H9 (cell line): Measurements from ENCODE around the gene RAPGEF6. TPM values are rescaled to one million over a fixed set of nuclear protein-coding genes. Genes with fewer than 3 reads are reported as not detected.

Source experiments
- DNase-seq: peaks from one replicate; pipeline ENCODE4 v3.0.0-alpha.2; 2017
- H2AFZ ChIP-seq: one replicate; pipeline ENCODE4 v1.6.1; 2013; ENCODE audit warnings: mild to moderate bottlenecking, low read length, control low read depth, moderate library complexity
- H2AK5ac ChIP-seq: 2 replicates; pipeline ENCODE4 v1.6.1; 2013; ENCODE audit warnings: low read length, control low read depth, mixed read lengths; ENCODE audit not compliant: insufficient read length
- H2BK120ac ChIP-seq: one replicate; pipeline ENCODE4 v1.6.1; 2013; ENCODE audit warnings: low read depth, mild to moderate bottlenecking, low read length, control low read depth, inconsistent platforms; ENCODE audit not compliant: poor library complexity, severe bottlenecking
- H2BK12ac ChIP-seq: 2 replicates; pipeline ENCODE4 v1.6.1; 2013; ENCODE audit warnings: low read length, control low read depth, mixed read lengths, low read depth; ENCODE audit not compliant: insufficient read length
- H2BK15ac ChIP-seq: 2 replicates; pipeline ENCODE4 v1.6.1; 2013; ENCODE audit warnings: low read depth, low read length, control low read depth
- H2BK20ac ChIP-seq: one replicate; pipeline ENCODE4 v1.6.1; 2013; ENCODE audit warnings: low read depth, mild to moderate bottlenecking, low read length, control low read depth, inconsistent platforms; ENCODE audit not compliant: poor library complexity, severe bottlenecking
- H2BK5ac ChIP-seq: 2 replicates; pipeline ENCODE4 v1.6.1; 2013; ENCODE audit warnings: low read length, control low read depth, mixed read lengths; ENCODE audit not compliant: insufficient read length
- H3K14ac ChIP-seq: 2 replicates; pipeline ENCODE4 v1.6.1; 2013; ENCODE audit warnings: low read length, control low read depth; ENCODE audit not compliant: insufficient read depth
- H3K18ac ChIP-seq: 2 replicates; pipeline ENCODE4 v1.6.1; 2013; ENCODE audit warnings: low read depth, mild to moderate bottlenecking, mixed read lengths, low read length, control low read depth; ENCODE audit not compliant: insufficient read length
- H3K23ac ChIP-seq: 2 replicates; pipeline ENCODE4 v1.6.1; 2013; ENCODE audit warnings: low read length, control low read depth, mixed read lengths, low read depth; ENCODE audit not compliant: insufficient read length
- H3K23me2 ChIP-seq: 2 replicates; pipeline ENCODE4 v1.6.1; 2013; ENCODE audit warnings: low read depth, mild to moderate bottlenecking, mixed read lengths, low read length, control low read depth; ENCODE audit not compliant: insufficient read length, poor library complexity, severe bottlenecking
- H3K27ac ChIP-seq: 2 replicates; pipeline ENCODE4 v1.5.1; 2013; ENCODE audit warnings: low read length, control low read depth, mixed read lengths, low read depth; ENCODE audit not compliant: insufficient read length
- H3K27me3 ChIP-seq: 2 replicates; pipeline ENCODE4 v1.6.1; 2013; ENCODE audit warnings: low read length, control low read depth, inconsistent platforms; ENCODE audit not compliant: insufficient read depth
- H3K4ac ChIP-seq: 2 replicates; pipeline ENCODE4 v1.6.1; 2013; ENCODE audit warnings: low read depth, mild to moderate bottlenecking, control low read depth, inconsistent platforms, low read length, moderate library complexity
- H3K4me1 ChIP-seq: 2 replicates; pipeline ENCODE4 v1.6.1; 2013; ENCODE audit warnings: low read length, control low read depth, inconsistent platforms; ENCODE audit not compliant: insufficient read depth
- H3K4me2 ChIP-seq: 2 replicates; pipeline ENCODE4 v1.6.1; 2013; ENCODE audit warnings: low read length, control low read depth, mixed read lengths; ENCODE audit not compliant: insufficient read length, insufficient read depth
- H3K56ac ChIP-seq: 2 replicates; pipeline ENCODE4 v1.6.1; 2013; ENCODE audit warnings: low read depth, mild to moderate bottlenecking, mixed read lengths, low read length, control low read depth; ENCODE audit not compliant: insufficient read length
- H3K79me1 ChIP-seq: 2 replicates; pipeline ENCODE4 v1.6.1; 2013; ENCODE audit warnings: low read depth, mild to moderate bottlenecking, moderate library complexity, low read length, control low read depth, inconsistent platforms; ENCODE audit not compliant: insufficient read depth, poor library complexity, severe bottlenecking
- H3K79me2 ChIP-seq: 2 replicates; pipeline ENCODE4 v1.6.1; 2013; ENCODE audit warnings: low read length, control low read depth, inconsistent platforms; ENCODE audit not compliant: insufficient read depth
- H3K9ac ChIP-seq: 2 replicates; pipeline ENCODE4 v1.6.1; 2013; ENCODE audit warnings: low read length, control low read depth, mixed read lengths; ENCODE audit not compliant: insufficient read length; ENCODE audit errors: extremely low read depth
- H3K9me3 ChIP-seq: one replicate; pipeline ENCODE4 v1.6.1; 2013; ENCODE audit warnings: low read depth, low read length, inconsistent platforms; ENCODE audit not compliant: control insufficient read depth
- H3T11ph ChIP-seq: one replicate; pipeline ENCODE4 v1.6.1; 2013; ENCODE audit warnings: mild to moderate bottlenecking, low read length, control low read depth, inconsistent platforms
- H4K20me1 ChIP-seq: one replicate; pipeline ENCODE4 v1.6.1; 2013; ENCODE audit not compliant: control insufficient read depth, insufficient read length, insufficient read depth
- H4K5ac ChIP-seq: 2 replicates; pipeline ENCODE4 v1.6.1; 2013; ENCODE audit warnings: low read depth, mild to moderate bottlenecking, mixed read lengths, low read length, control low read depth; ENCODE audit not compliant: insufficient read length
- H4K8ac ChIP-seq: replicated peaks from 2 replicates; pipeline ENCODE4 v1.6.1; 2013; ENCODE audit warnings: low read length, control low read depth, mixed read lengths, low read depth; ENCODE audit not compliant: insufficient read length
- H4K91ac ChIP-seq: 2 replicates; pipeline ENCODE4 v1.6.1; 2013; ENCODE audit warnings: low read depth, mild to moderate bottlenecking, moderate library complexity, mixed read lengths, low read length, control low read depth; ENCODE audit not compliant: insufficient read length
- H3K27ac Mint-ChIP-seq, 3 experiments: 2 replicates in 2 of 3; 3 replicates in 1 of 3; pipeline ENCODE4 v1.8.0; 2020 to 2021; ENCODE audit warnings: mixed read lengths in 3 of 3, mild to moderate bottlenecking in 1 of 3, moderate library complexity in 1 of 3
- H3K27me3 Mint-ChIP-seq: 2 replicates; pipeline ENCODE4 v1.8.0; 2021; ENCODE audit warnings: low read depth, mild to moderate bottlenecking, moderate library complexity, mixed read lengths
- H3K36me3 Mint-ChIP-seq, 3 experiments: 2 replicates in 2 of 3; 3 replicates in 1 of 3; pipeline ENCODE4 v1.8.0; 2020 to 2021; ENCODE audit warnings: low read depth in 3 of 3, mixed read lengths in 3 of 3; ENCODE audit not compliant: insufficient read depth in 1 of 3
- H3K4me1 Mint-ChIP-seq, 2 experiments: 2 replicates each; pipeline ENCODE4 v1.8.0; 2020; ENCODE audit warnings: mixed read lengths in 2 of 2
- H3K4me3 Mint-ChIP-seq, 2 experiments: 2 replicates in 1 of 2; 3 replicates in 1 of 2; pipeline ENCODE4 v1.8.0; 2020 to 2021; ENCODE audit warnings: mild to moderate bottlenecking in 2 of 2, mixed read lengths in 2 of 2, moderate library complexity in 1 of 2
- H3K9me3 Mint-ChIP-seq, 2 experiments: 2 replicates in 1 of 2; 3 replicates in 1 of 2; pipeline ENCODE4 v1.8.0; 2020; ENCODE audit warnings: mild to moderate bottlenecking in 2 of 2, mixed read lengths in 2 of 2, moderate library complexity in 1 of 2
- CTCF ChIP-seq: fragments of 200-600 bp; sonication (generic); conservative IDR thresholded peaks from 3 replicates; pipeline ENCODE4 v1.8.0; 2021; ENCODE audit warnings: antibody characterized with exemption, mild to moderate bottlenecking
- WGBS: extraction: QIAGEN DNeasy Blood & Tissue Kit; methylation state at CpG from one replicate; pipeline ENCODE4 v1.1.7; 2013; ENCODE audit warnings: missing lambda C conversion rate, low lambda C conversion rate, mixed read lengths; ENCODE audit not compliant: insufficient read length; ENCODE audit errors: extremely low coverage; 5-methylcytosine and 5-hydroxymethylcytosine counted together
- total RNA-seq: library from RNA; stranded (reverse); gene quantifications from 2 replicates; pipeline ENCODE4 v1.2.1, GENCODE V29; 2021

The RAPGEF6 gene
- total RNA-seq, 1 experiment from 2014 or later, result 19.7 TPM

- DNase-seq, result no peak
- no peak overlapping the region for H3K27ac Mint-ChIP-seq
- Histone ChIP-seq H2AFZ (no peak overlapping the region), H2BK12ac (no peak overlapping the region), H3K23ac (no peak overlapping the region), H3K4me1 (0 out of 2 replicates have a peak, but pooled peaks cover 1% of the 10 kb centered on the region), H4K8ac (no peak overlapping the region), H4K5ac (no peak overlapping the region), H3K9me3 (no peaks in the 10 kb centered on the region), H2BK20ac (no peak overlapping the region), H3K27ac (no peak overlapping the region), H3K56ac (no peak overlapping the region), H4K91ac (no peak overlapping the region), H3K4ac (no peak overlapping the region), H2BK120ac (no peak overlapping the region), H2BK5ac (no peak overlapping the region), H4K20me1 (no peaks in the 10 kb centered on the region), H2BK15ac (no peak overlapping the region), H3K79me1 (no peaks in the 10 kb centered on the region), H3K27me3 (no peaks in the 10 kb centered on the region), H3K14ac (no peak overlapping the region), H3K18ac (no peak overlapping the region), H3K4me2 (no peak overlapping the region), H3K23me2 (no peaks in the 10 kb centered on the region), H3K79me2 (no peaks in the 10 kb centered on the region), H3T11ph (no peak overlapping the region), H3K9ac (no peak overlapping the region), H2AK5ac (no peak overlapping the region)
- H3K4me3 Mint-ChIP-seq, result no peak overlapping the region
- WGBS, result no CpG with 5 or more reads among the region's 6 CpGs
- no peaks in the 10 kb centered on the region; a peak in 2 of 4 replicates for H3K4me1 Mint-ChIP-seq
- TF ChIP-seq CTCF, result no peak
- H3K36me3 Mint-ChIP-seq, result peaks cover 0 to 2% (median 0%) of the 10 kb centered on the region in 3 experiments; a peak in 1 of 7 replicates
- no peaks in the 10 kb centered on the region for H3K27me3 Mint-ChIP-seq
- H3K9me3 Mint-ChIP-seq, result no peaks in the 10 kb centered on the region
Measured at GRCh38 chr5:131536211-131536826, 98.7 kb downstream of the RAPGEF6 start.
